BLaER1 (cell line): ENCODE data around the gene PRKCH.

Experiments
- H3K27ac ChIP-seq: shearing (Covaris generic); formaldehyde crosslinking; 2 replicates; pipeline ENCODE4 v1.8.1; 2022
- H3K27me3 ChIP-seq: shearing (Covaris generic); formaldehyde crosslinking; 2 replicates; pipeline ENCODE4 v1.8.1; 2022
- H3K36me3 ChIP-seq: shearing (Covaris generic); formaldehyde crosslinking; 2 replicates; pipeline ENCODE4 v1.8.1; 2022
- H3K4me1 ChIP-seq: shearing (Covaris generic); formaldehyde crosslinking; 2 replicates; pipeline ENCODE4 v1.8.1; 2022
- H3K4me2 ChIP-seq: shearing (Covaris generic); formaldehyde crosslinking; 2 replicates; pipeline ENCODE4 v1.8.1; 2022
- H3K4me3 ChIP-seq: shearing (Covaris generic); formaldehyde crosslinking; 2 replicates; pipeline ENCODE4 v1.8.1; 2022
- H3K9ac ChIP-seq: shearing (Covaris generic); formaldehyde crosslinking; 2 replicates; pipeline ENCODE4 v1.8.1; 2022
- H3K9me3 ChIP-seq: shearing (Covaris generic); formaldehyde crosslinking; 2 replicates; pipeline ENCODE4 v1.8.1; 2022
- H4K20me1 ChIP-seq: shearing (Covaris generic); formaldehyde crosslinking; 2 replicates; pipeline ENCODE4 v1.8.1; 2022
- Cebpa-rat ChIP-seq: shearing (Covaris generic); IDR thresholded peaks from 2 replicates; pipeline ENCODE4 v1.8.1; 2022

Gene PRKCH

DNA sequence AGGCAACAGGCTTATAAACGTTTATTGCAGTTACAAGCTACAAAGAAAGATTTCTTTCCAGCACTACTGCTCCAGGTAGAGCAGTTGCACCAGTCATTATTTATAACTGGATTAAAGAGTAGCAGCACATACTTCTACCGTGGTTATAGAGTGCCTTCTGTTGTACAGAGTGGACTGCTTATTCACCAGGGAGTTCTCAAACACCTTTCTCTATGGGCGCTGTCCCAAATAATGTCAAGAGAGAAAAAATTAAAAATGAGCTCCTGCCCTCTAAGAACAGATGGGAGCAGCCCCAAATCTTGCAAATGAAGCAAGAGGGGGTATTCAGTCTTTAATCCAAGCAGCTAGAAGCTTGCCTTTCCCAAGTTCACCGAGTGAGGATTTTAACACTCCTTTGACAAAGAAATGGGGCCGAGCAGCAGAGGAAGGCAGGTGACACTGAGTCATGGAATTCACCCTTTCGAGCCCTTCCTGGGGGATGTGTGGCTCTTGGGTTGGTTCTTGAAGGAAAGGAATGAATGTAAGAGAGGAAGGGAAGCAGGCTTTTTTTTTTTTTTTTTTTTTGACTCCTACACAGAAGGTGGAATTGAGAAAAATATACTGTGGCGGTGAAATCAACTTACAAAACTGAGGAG lies 181.2 kb downstream of the PRKCH start:
- H3K27me3 ChIP-seq = no peaks in the 10 kb centered on the region
- no peak for TF ChIP-seq Cebpa-rat
- H3K27ac ChIP-seq = peak overlapping the region; percentile 92
- H4K20me1 ChIP-seq = no peaks in the 10 kb centered on the region
- H3K4me2 ChIP-seq = peak overlapping the region; percentile 80
- no peaks in the 10 kb centered on the region for H3K9me3 ChIP-seq
- H3K4me1 ChIP-seq = peaks cover 73% of the 10 kb centered on the region
- H3K36me3 ChIP-seq = peaks cover 16% of the 10 kb centered on the region
- peak overlapping the region; percentile 77 for H3K9ac ChIP-seq
- no peak overlapping the region for H3K4me3 ChIP-seq

DNA sequence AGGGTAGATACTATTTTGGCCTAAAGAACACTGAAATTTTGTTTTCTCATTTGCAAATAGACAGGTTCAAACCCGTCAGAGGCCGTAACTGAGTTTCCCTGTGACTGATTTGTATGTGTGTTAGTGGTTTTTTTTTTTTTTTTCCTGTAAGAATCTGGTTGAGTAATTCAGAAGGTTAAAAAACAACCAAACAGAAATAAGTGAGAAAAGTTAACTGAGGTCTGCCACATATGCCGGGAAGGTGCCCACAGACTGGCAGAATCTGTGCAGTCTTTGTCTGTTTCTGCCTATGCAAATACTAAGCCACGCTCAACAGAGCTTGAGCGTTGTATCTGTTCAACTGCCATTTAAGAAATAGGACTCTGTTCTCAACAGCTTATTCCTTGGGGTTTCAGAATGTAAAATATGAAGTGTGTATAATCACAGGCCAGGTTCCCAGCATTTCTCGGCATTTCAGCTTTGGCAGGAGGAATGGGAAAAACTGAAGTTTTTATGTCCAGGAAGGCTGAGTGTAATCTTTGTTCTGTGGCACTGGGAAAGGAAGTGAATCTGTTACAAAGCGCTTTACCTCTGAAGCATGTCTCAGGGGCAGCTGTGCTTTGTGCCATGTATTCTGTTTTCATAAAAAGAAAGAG lies 181.9 kb downstream of the PRKCH start:
- TF ChIP-seq Cebpa-rat = no peak

DNA sequence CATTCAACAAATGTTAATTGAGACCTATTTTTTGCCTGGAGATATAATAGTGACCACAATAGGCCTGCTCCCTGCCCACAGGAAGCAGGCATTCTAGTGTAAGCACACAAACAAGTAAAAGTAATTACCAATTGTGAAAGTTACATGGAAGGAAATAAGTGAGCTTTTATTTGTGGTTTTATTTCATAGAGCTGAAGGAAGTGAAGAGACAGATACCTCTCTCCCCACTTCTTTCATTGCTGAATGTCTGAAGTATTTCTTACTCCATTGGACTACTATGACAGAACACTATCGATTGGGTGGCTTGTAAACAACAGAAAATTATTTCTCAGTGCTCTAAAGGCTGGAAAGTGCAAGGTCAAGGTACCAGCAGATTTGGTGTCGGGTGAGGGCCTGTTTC lies 183.5 kb downstream of the PRKCH start:
- peak overlapping the region; percentile 61; the same call in 1 of the 2 replicates for H3K27ac ChIP-seq
- H3K4me2 ChIP-seq = peak overlapping the region; percentile 80

More for the DNA sequence above, 181.9 kb downstream of the PRKCH start:
- Histone ChIP-seq H4K20me1 (no peaks in the 10 kb centered on the region), H3K27ac (peak overlapping the region; percentile 92), H3K4me1 (peaks cover 80% of the 10 kb centered on the region), H3K9me3 (no peaks in the 10 kb centered on the region), H3K9ac (peak overlapping the region; percentile 77), H3K27me3 (no peaks in the 10 kb centered on the region), H3K4me2 (peak overlapping the region; percentile 80), H3K36me3 (peaks cover 11% of the 10 kb centered on the region), H3K4me3 (no peak overlapping the region; the same call in 1 of the 2 replicates)

DNA sequence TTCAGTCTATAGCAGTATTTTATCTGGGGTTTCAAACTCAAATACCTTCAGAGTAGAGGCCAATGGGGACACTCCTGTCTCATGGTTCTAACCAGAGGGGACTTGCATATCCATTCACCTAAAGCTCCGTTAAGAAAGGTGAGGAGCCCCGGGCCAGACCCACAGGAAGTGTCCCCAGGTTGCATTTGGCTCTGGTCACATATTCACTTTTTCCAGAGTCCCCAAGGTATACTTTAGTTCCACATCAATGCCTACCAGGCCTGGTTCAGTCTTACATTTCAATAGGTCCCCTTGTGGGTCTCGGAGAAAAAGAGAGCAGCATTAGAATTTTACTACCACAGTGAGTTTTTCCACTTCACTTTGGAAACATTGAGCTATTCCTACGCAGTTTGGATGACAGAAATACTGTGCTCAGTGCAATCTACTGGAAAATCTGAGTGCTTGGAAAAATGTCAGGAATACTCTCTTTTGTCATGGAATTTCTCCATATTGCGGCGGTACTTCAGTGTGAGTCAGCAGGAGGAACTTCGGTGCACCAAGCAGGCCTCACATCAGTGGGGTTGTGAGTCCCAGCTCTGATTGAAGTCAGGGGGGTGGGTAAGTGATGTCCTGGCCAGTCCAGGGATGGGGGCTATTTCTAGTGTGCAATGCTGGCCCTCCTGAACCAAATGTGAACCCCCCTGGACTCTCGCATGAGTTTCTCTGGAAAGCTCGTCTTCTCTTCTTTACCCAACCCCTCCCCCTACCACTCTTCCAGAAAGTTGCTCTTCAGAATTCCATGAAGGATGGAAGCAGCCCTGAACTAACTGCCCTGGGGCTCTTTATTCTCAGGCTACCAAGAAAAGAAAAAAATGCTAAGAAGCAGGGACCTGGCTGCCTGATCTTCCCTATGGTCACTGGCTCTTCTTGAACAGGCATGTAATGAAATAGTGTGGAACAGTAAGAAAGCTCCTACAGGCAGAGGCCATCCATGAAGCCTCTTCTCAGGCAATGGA lies 184.7 kb downstream of the PRKCH start:
- H3K9me3 ChIP-seq = no peaks in the 10 kb centered on the region
- H3K27me3 ChIP-seq = no peaks in the 10 kb centered on the region
- H4K20me1 ChIP-seq = no peaks in the 10 kb centered on the region
- H3K27ac ChIP-seq = peak overlapping the region; percentile 61; the same call in 1 of the 2 replicates
- H3K4me1 ChIP-seq = peaks cover 91% of the 10 kb centered on the region
- H3K9ac ChIP-seq = no peak overlapping the region
- peak overlapping the region; percentile 80 for H3K4me2 ChIP-seq
- peaks cover 5% of the 10 kb centered on the region; the same call in 1 of the 2 replicates for H3K36me3 ChIP-seq
- no peak overlapping the region for H3K4me3 ChIP-seq
- TF ChIP-seq Cebpa-rat = no peak

More for the DNA sequence above, 183.5 kb downstream of the PRKCH start:
- peaks cover 81% of the 10 kb centered on the region for H3K4me1 ChIP-seq
- no peak overlapping the region for H3K9ac ChIP-seq
- TF ChIP-seq Cebpa-rat = no peak
- no peaks in the 10 kb centered on the region for H3K27me3 ChIP-seq
- peaks cover 5% of the 10 kb centered on the region; the same call in 1 of the 2 replicates for H3K36me3 ChIP-seq
- H3K9me3 ChIP-seq = no peaks in the 10 kb centered on the region
- no peaks in the 10 kb centered on the region for H4K20me1 ChIP-seq
- no peak overlapping the region for H3K4me3 ChIP-seq

DNA sequence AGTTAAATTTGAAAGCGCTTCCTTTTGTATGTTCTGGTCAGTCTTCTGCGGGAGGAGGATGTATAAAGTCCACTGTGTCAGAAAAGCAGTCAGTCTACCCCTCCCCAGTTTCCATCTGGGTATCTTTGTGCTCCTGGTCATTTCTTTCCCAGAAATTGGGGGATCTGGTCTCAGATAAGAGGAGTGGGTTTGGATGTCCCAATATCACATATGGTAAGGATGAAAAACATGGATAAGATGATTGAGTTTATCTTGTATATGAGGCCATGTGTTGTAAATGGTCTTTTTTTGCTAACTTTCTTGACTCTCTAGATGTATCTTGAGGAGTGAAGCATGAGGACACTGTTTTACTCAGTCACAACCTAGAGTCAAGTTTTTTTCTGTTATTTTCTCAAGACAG lies 187.1 kb downstream of the PRKCH start:
- Histone ChIP-seq H3K4me3 (no peak overlapping the region), H3K4me2 (peak overlapping the region; percentile 50), H3K9ac (no peak overlapping the region)

DNA sequence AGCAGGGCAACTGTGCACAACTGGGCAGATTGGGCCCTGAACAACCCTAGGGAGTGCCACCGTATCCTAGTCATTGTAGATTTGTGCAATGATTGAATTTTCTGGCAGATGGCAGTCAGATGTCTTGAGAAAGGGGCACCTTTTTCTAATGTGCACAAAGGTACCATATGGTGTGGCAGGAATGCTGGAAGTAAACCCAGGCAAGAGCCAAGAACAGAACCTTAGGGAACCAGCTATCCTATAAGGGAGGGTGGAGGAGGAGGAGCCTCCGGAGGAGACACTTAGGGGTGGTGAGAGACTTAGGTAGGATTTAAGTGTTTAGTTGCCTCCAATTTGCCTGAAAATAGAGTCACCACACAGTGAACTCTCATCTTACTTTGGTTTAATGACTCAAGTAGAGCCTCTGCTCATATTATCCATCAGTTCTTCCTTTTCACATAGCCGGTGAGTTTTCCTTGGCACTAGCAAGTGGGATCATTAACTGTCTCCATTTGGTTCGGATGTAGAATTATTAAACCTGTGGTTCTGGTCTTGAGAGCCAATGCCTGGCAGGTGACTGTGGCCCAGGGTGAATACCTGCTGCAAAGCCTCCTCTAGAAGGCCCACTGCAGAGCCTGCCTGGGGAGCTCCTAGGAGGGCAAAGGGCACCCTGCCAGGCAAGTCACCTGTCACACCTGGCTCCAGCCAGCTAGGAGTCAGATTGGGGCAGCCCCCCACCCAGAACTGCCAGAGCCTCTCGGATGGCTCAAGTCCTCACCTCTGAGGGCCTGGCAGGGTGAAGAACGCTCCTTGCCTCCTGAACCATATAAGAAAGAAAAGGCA lies 189.6 kb downstream of the PRKCH start:
- TF ChIP-seq Cebpa-rat = no peak
- peaks cover 55% of the 10 kb centered on the region for H3K4me1 ChIP-seq
- H3K27ac ChIP-seq = peak overlapping the region; percentile 33; the same call in 1 of the 2 replicates
- H3K9ac ChIP-seq = no peak overlapping the region; the same call in 1 of the 2 replicates
- H3K4me3 ChIP-seq = no peak overlapping the region
- H3K27me3 ChIP-seq = no peaks in the 10 kb centered on the region
- no peaks in the 10 kb centered on the region for H4K20me1 ChIP-seq
- peak overlapping the region; percentile 45 for H3K4me2 ChIP-seq
- H3K9me3 ChIP-seq = no peaks in the 10 kb centered on the region
- peaks cover 21% of the 10 kb centered on the region for H3K36me3 ChIP-seq

More for the DNA sequence above, 187.1 kb downstream of the PRKCH start:
- Histone ChIP-seq H3K27ac (no peak overlapping the region), H3K9me3 (no peaks in the 10 kb centered on the region), H3K4me1 (peaks cover 79% of the 10 kb centered on the region), H3K27me3 (no peaks in the 10 kb centered on the region), H4K20me1 (no peaks in the 10 kb centered on the region), H3K36me3 (peaks cover 12% of the 10 kb centered on the region)
- no peak for TF ChIP-seq Cebpa-rat

DNA sequence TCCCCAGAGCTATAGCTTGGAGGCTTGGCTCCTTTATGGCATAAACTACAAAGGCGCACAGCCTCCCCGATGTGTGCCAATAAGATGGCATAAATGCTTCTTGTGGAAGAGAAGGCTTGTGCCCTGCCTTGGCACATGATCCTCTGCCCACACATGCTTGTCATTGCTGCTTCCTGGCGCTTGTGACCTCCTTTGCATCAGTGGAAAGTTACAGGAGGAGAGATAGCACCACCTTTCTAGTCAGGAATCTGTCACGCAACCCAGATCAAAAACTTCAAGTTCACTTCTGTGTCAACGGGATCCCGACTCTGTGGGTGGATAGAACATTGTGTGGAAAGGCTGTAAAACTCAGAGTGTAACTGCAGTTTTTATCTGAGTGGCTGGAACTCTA lies 190.2 kb downstream of the PRKCH start:
- peaks cover 20% of the 10 kb centered on the region for H3K36me3 ChIP-seq
- H3K4me3 ChIP-seq = no peak overlapping the region
- no peak for TF ChIP-seq Cebpa-rat
- peaks cover 49% of the 10 kb centered on the region for H3K4me1 ChIP-seq
- H3K27me3 ChIP-seq = no peaks in the 10 kb centered on the region
- H3K4me2 ChIP-seq = peak overlapping the region; percentile 45
- H3K9me3 ChIP-seq = no peaks in the 10 kb centered on the region
- H4K20me1 ChIP-seq = no peaks in the 10 kb centered on the region
- H3K9ac ChIP-seq = no peak overlapping the region; the same call in 1 of the 2 replicates
- no peak overlapping the region for H3K27ac ChIP-seq

DNA sequence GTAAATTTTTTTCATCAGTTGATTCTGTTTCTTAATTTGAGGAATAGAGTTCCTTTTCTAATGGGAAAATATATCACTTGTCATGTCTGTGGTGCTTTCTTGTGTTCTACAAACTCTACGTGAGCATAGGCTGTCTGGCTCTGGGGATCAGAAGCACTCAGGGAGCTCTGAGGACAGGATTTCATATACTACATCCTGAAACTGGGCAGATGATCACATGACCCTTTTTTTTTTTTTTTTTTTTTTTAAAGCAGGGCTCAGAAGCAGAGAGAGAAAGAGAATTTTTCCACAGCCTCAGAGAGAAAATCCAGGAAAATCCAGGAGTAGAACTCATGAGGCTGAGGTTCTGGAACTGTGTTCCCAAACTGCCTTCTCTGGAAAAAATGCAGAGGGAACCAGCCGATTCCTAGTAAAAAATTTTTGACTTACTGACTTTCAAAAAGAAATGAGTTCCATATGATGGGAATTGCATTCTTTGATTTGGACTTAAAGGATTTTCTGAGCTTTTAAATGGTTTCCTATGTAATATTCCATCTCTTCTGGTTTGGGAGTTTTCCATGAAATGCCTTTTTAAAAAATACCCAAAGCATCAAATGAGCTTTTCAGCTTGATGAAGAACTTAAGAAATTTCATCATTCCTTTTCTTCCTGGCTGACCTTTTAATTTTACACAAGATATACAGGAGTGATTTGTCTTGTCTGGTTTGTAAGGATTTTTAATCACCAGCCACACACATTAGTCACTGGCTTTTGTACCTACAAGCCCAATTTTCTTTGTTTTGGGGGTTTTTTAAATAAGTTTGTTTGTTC lies 190.9 kb downstream of the PRKCH start:
- TF ChIP-seq Cebpa-rat = no peak
- Histone ChIP-seq H4K20me1 (no peaks in the 10 kb centered on the region), H3K4me1 (peaks cover 42% of the 10 kb centered on the region), H3K9me3 (no peaks in the 10 kb centered on the region), H3K36me3 (peaks cover 16% of the 10 kb centered on the region), H3K4me3 (no peak overlapping the region), H3K27ac (no peak overlapping the region), H3K27me3 (no peaks in the 10 kb centered on the region), H3K4me2 (peak overlapping the region; percentile 45; the same call in 1 of the 2 replicates), H3K9ac (no peak overlapping the region)
